Measurements from ENCODE around the gene ARHGAP15.

DNA sequence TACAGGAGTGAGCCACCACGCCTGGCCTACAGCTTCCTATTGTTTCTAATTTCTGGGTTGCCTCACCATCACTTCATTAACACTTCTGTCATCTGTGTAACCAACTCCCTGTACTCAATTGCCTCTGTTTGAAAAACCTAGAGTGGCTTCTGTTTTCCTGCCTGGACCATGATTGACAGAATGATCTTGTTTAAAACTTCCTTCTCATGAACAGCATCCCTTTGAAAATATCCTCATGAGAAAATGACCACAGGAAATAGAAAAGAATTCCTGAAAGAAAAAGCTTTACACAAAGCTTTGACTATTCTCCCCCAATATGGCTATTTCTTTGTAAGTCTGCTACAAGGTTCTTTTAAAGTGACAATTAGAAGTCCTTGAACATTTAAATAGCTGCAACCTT lies 672.3 kb downstream of the ARHGAP15 start:
- no peak for TF ChIP-seq CTCF (IDR thresholded peaks at IDR 0.05)
- no peak for TF ChIP-seq TCF7L2 (IDR thresholded peaks at IDR 0.05; ENCODE audit: low read depth, low read length)
- no peak for TF ChIP-seq POLR2AphosphoS5 (IDR thresholded peaks at IDR 0.05; ENCODE audit: low read depth, low read length)
- no peak for TF ChIP-seq SIN3A (IDR thresholded peaks at IDR 0.05; ENCODE audit: borderline replicate concordance, insufficient read depth, low read depth, low read length)
- TF ChIP-seq REST (IDR thresholded peaks at IDR 0.05; ENCODE audit: insufficient read depth in 1 of 2, low read depth in 2 of 2, low read length in 1 of 2) = no peak
